HL-60/S4 treated with retinoic acid at 250 ng/mL for 4 days and 3 days (cell line): ENCODE data around the gene AJUBA.
"Not testable (repeated sequence)": the region's sequence is repeated elsewhere in the genome, so short reads cannot be mapped to it uniquely, and the experiment has no call there.

Experiments used
- in situ Hi-C: fragments of 300-500 bp; cut with MboI; formaldehyde crosslinking; loops from 2 replicates; pipeline ENCODE4 v1.7.0; 2022; ENCODE audit warnings: low sequenced_read_pairs

AJUBA gene

GRCh38 chr14:23006544-23007419 is 24.4 kb upstream of the AJUBA start:
- in situ Hi-C loops, result no loop called here

GRCh38 chr14:23006188-23006534 is 23.8 kb upstream of the AJUBA start:
- in situ Hi-C loops, result no loop called here

- in situ Hi-C loops, result no loop called here
Measured at GRCh38 chr14:23005451-23006187, 23.3 kb upstream of the AJUBA start.

GRCh38 chr14:23004274-23004673 is 21.9 kb upstream of the AJUBA start:
- in situ Hi-C loops, result not testable (repeated sequence)

- in situ Hi-C loops, result no loop called here
Measured at GRCh38 chr14:23002592-23002991, 20.2 kb upstream of the AJUBA start.

GRCh38 chr14:23000860-23001259 is 18.5 kb upstream of the AJUBA start:
- in situ Hi-C loops, result no loop called here

GRCh38 chr14:22998329-22999012 is 16.1 kb upstream of the AJUBA start:
- in situ Hi-C loops, result no loop called here

- in situ Hi-C loops, result no loop called here
Measured at GRCh38 chr14:22997676-22998323, 15.4 kb upstream of the AJUBA start.

GRCh38 chr14:22996768-22997654 is 14.7 kb upstream of the AJUBA start:
- in situ Hi-C loops, result no loop called here

GRCh38 chr14:22995889-22996625 is 13.7 kb upstream of the AJUBA start:
- in situ Hi-C loops, result no loop called here

- in situ Hi-C loops, result no loop called here
Measured at GRCh38 chr14:22994762-22995275, 12.5 kb upstream of the AJUBA start.

GRCh38 chr14:22993517-22993916 is 11.2 kb upstream of the AJUBA start:
- in situ Hi-C loops, result no loop called here

- in situ Hi-C loops, result no loop called here
Measured at GRCh38 chr14:22991852-22992251, 9.5 kb upstream of the AJUBA start.

GRCh38 chr14:22987291-22987690 is 4.9 kb upstream of the AJUBA start:
- in situ Hi-C loops, result no loop called here

- in situ Hi-C loops, result no loop called here
Measured at GRCh38 chr14:22986508-22987054, 4.2 kb upstream of the AJUBA start.

- in situ Hi-C loops, result no loop called here
Measured at GRCh38 chr14:22985894-22986507, 3.6 kb upstream of the AJUBA start.

GRCh38 chr14:22984959-22985658 is 2.8 kb upstream of the AJUBA start:
- in situ Hi-C loops, result no loop called here
